ENCODE results near the gene BECN2. TPM values are rescaled to one million over a fixed set of nuclear protein-coding genes. Genes with fewer than 3 reads are reported as not detected.

Gene BECN2
- total and polyA plus RNA-seq, 2 of the 13 experiments (the other 11 are each of a cell fraction or from before 2014, with no cell fraction given) = not detected

DNA sequence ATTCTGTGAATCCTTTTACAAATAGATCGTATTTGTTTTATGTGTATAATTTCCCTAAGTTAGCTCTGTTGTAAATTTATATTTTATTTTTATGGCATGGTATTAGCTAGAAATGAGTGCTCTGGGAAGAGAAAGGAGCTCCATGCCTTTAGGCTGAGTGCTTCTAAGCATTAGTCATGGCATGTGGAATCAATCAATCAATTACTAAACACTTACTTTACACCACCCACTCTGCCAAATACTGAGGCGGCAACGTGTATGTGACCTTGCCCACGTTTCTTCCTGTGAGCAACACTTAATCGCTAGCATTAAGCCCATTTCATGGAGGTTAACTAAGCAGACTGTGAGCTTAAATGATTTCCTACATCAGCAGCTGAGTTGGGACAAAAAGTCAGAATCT lies 7.2 kb upstream of the BECN2 start:
- Histone ChIP-seq H3K4me2 (ENCODE audit: low read depth, low read length) (no peak overlapping the region), H3K79me2 (ENCODE audit: insufficient read depth, low read length) (no peaks in the 10 kb centered on the region), H3K36me3 (replicated peaks in 1 of 2; ENCODE audit: control insufficient read depth in 1 of 2, insufficient read depth in 2 of 2, low read length in 2 of 2) (no peaks in the 10 kb centered on the region), H3K27me3 (ENCODE audit: control insufficient read depth in 1 of 2, insufficient read depth in 2 of 2, low read length in 2 of 2) (no peaks in the 10 kb centered on the region), H3K27ac (ENCODE audit: extremely low read length, insufficient read depth, low read length) (no peak overlapping the region), H3K4me3 (replicated peaks in 1 of 3; ENCODE audit: insufficient read depth in 1 of 3, low read depth in 2 of 3, low read length in 3 of 3) (no peak overlapping the region), H3K4me1 (ENCODE audit: insufficient read depth, low read length) (peaks cover 3% of the 10 kb centered on the region; the same call in 1 of the 2 replicates), H3K9ac (ENCODE audit: insufficient read depth, low read depth, low read length) (no peak overlapping the region), H3K9me3 (ENCODE audit: low read length) (no peaks in the 10 kb centered on the region), H4K20me1 (ENCODE audit: insufficient read depth, low read length) (no peaks in the 10 kb centered on the region), H2AFZ (ENCODE audit: low read length) (no peak overlapping the region)
- ChIA-PET CTCF (ENCODE audit: low intra/inter-chr PET ratio, low total read pairs) (no interaction called here), POLR2A (no interaction called here)
- BruUV-seq (replicated peaks) = no TSS peak
- no peak for DNase-seq (ENCODE audit: low spot score)
- intact Hi-C loops (cut with micrococcal nuclease; ENCODE audit: unreplicated experiment) = no loop called here
- TF ChIP-seq ZNF629 (CRISPR knock-in tag; conservative IDR thresholded peaks at IDR 0.05) (no peak), ZNF615 (CRISPR knock-in tag; IDR thresholded peaks at IDR 0.05; ENCODE audit: borderline replicate concordance) (no peak), ZNF644 (CRISPR knock-in tag; IDR thresholded peaks at IDR 0.05; ENCODE audit: low read depth) (no peak), ZNF761 (CRISPR knock-in tag; conservative IDR thresholded peaks at IDR 0.05) (no peak), GPN1 (CRISPR knock-in tag; IDR thresholded peaks at IDR 0.05; ENCODE audit: borderline replicate concordance) (no peak), ZNF263 (CRISPR knock-in tag; IDR thresholded peaks at IDR 0.05) (no peak), MYNN (CRISPR knock-in tag; IDR thresholded peaks at IDR 0.05; ENCODE audit: low read depth) (no peak), MAZ (IDR thresholded peaks at IDR 0.05; ENCODE audit: borderline replicate concordance, low read depth, low read length) (no peak), MAZ (CRISPR knock-in tag; IDR thresholded peaks at IDR 0.05; ENCODE audit: low read depth) (no peak), NFE2 (CRISPR knock-in tag; IDR thresholded peaks at IDR 0.05) (no peak), IRX3 (CRISPR knock-in tag; IDR thresholded peaks at IDR 0.05; ENCODE audit: borderline replicate concordance, low read depth) (no peak), HOXD1 (CRISPR knock-in tag; IDR thresholded peaks at IDR 0.05) (no peak), SETDB1 (CRISPR knock-in tag; IDR thresholded peaks at IDR 0.05; ENCODE audit: borderline replicate concordance) (no peak), ZIK1 (CRISPR knock-in tag; IDR thresholded peaks at IDR 0.05; ENCODE audit: borderline replicate concordance, low read depth) (no peak)
- TF ChIP-seq, protein P1, sequence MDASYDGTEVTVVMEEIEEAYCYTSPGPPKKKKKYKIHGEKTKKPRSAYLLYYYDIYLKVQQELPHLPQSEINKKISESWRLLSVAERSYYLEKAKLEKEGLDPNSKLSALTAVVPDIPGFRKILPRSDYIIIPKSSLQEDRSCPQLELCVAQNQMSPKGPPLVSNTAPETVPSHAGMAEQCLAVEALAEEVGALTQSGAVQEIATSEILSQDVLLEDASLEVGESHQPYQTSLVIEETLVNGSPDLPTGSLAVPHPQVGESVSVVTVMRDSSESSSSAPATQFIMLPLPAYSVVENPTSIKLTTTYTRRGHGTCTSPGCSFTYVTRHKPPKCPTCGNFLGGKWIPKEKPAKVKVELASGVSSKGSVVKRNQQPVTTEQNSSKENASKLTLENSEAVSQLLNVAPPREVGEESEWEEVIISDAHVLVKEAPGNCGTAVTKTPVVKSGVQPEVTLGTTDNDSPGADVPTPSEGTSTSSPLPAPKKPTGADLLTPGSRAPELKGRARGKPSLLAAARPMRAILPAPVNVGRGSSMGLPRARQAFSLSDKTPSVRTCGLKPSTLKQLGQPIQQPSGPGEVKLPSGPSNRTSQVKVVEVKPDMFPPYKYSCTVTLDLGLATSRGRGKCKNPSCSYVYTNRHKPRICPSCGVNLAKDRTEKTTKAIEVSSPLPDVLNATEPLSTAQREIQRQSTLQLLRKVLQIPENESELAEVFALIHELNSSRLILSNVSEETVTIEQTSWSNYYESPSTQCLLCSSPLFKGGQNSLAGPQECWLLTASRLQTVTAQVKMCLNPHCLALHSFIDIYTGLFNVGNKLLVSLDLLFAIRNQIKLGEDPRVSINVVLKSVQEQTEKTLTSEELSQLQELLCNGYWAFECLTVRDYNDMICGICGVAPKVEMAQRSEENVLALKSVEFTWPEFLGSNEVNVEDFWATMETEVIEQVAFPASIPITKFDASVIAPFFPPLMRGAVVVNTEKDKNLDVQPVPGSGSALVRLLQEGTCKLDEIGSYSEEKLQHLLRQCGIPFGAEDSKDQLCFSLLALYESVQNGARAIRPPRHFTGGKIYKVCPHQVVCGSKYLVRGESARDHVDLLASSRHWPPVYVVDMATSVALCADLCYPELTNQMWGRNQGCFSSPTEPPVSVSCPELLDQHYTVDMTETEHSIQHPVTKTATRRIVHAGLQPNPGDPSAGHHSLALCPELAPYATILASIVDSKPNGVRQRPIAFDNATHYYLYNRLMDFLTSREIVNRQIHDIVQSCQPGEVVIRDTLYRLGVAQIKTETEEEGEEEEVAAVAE (CRISPR knock-in tag; IDR thresholded peaks at IDR 0.05; ENCODE audit: borderline replicate concordance) = no peak
- TF ChIP-seq, protein P2, sequence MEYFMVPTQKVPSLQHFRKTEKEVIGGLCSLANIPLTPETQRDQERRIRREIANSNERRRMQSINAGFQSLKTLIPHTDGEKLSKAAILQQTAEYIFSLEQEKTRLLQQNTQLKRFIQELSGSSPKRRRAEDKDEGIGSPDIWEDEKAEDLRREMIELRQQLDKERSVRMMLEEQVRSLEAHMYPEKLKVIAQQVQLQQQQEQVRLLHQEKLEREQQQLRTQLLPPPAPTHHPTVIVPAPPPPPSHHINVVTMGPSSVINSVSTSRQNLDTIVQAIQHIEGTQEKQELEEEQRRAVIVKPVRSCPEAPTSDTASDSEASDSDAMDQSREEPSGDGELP (IDR thresholded peaks at IDR 0.05; ENCODE audit: borderline replicate concordance, low read depth) = no peak
- TF ChIP-seq, protein P3, sequence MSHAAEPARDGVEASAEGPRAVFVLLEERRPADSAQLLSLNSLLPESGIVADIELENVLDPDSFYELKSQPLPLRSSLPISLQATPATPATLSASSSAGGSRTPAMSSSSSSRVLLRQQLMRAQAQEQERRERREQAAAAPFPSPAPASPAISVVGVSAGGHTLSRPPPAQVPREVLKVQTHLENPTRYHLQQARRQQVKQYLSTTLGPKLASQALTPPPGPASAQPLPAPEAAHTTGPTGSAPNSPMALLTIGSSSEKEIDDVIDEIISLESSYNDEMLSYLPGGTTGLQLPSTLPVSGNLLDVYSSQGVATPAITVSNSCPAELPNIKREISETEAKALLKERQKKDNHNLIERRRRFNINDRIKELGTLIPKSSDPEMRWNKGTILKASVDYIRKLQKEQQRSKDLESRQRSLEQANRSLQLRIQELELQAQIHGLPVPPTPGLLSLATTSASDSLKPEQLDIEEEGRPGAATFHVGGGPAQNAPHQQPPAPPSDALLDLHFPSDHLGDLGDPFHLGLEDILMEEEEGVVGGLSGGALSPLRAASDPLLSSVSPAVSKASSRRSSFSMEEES (CRISPR knock-in tag; IDR thresholded peaks at IDR 0.05) = no peak
- ATAC-seq = no peak
- FAIRE-seq = no peak
- in situ Hi-C loops (cut with HindIII; ENCODE audit: extremely low pct_ligation_motif_present, low pct_unique_long_range_greater_than_20kb) = no loop called here
- WGBS (ENCODE audit: low lambda C conversion rate) = 41% methylated on average over 5 of the region's 5 CpGs

Data from HepG2 (cell line).